A549 (cell line): ENCODE data around the gene FGGY. TPM values are rescaled to one million over a fixed set of nuclear protein-coding genes. Genes with fewer than 3 reads are reported as not detected.

Experiments used
- ATAC-seq, 2 experiments: fragments of 200-7000 bp in 1 of 2; fragments of >200 bp in 1 of 2; cut with Nextera tagmentation in 1 of 2; cut with Tn5 transposase in 1 of 2; 3 replicates each; pipeline versions ENCODE4 v1.8.0 to v1.9.1; 2018 to 2020; ENCODE audit warnings: mild to moderate bottlenecking in 1 of 2, moderate library complexity in 1 of 2
- CTCF ChIA-PET: fragments of 300-600 bp; sonication (Branson Sonifier 250); formaldehyde crosslinking; extraction: SDS; loops from one replicate; lab custom pipeline; 2021; ENCODE audit warnings: antibody characterized with exemption, inconsistent platforms; lab: Yijun Ruan, JAX
- POLR2A ChIA-PET: fragments of 350-600 bp; formaldehyde crosslinking; extraction: SDS; loops from one replicate; lab custom pipeline; 2021; ENCODE audit warnings: antibody characterized with exemption, inconsistent platforms; lab: Yijun Ruan, JAX
- DNase-seq, 2 experiments: peaks; one replicate each; pipeline versions ENCODE4 v3.0.0 to v3.0.0-alpha.2; 2011 to 2016; ENCODE audit warnings: low read depth in 1 of 2, low spot score in 1 of 2
- FAIRE-seq: peaks from 2 replicates; lab custom pipeline; 2011; peaks lifted over from hg19 to GRCh38; lab: Jason Lieb, UNC
- H3K27ac ChIP-seq, 2 experiments: fragments of >200 bp; sonication (Bioruptor Twin); formaldehyde crosslinking; 3 replicates each; pipeline ENCODE4 v1.5.1; 2016 to 2017
- H3K4me1 ChIP-seq: fragments of >200 bp; sonication (Bioruptor Twin); formaldehyde crosslinking; 3 replicates; pipeline ENCODE4 v1.6.1; 2016
- H3K4me2 ChIP-seq: fragments of >200 bp; sonication (Bioruptor Twin); formaldehyde crosslinking; 3 replicates; pipeline ENCODE4 v1.6.1; 2016
- H3K4me3 ChIP-seq: fragments of >200 bp; sonication (Bioruptor Twin); formaldehyde crosslinking; 3 replicates; pipeline ENCODE4 v1.5.1; 2016
- H3K9me3 ChIP-seq: fragments of >200 bp; sonication (Bioruptor Twin); formaldehyde crosslinking; 3 replicates; pipeline ENCODE4 v1.6.1; 2016
- BHLHE40 ChIP-seq: IDR thresholded peaks from 2 replicates; pipeline ENCODE4 v1.6.1; 2012; ENCODE audit warnings: low read depth, low read length, inconsistent platforms
- CBX2 ChIP-seq: fragments of 200-600 bp; sonication (generic); IDR thresholded peaks from 2 replicates; pipeline ENCODE4 v1.6.1; 2016; ENCODE audit warnings: low read depth, mild to moderate bottlenecking, borderline replicate concordance
- CEBPB ChIP-seq, 2 experiments: fragments of >200 bp in 1 of 2; sonication (Bioruptor Twin) in 1 of 2; formaldehyde crosslinking in 1 of 2; IDR thresholded peaks; 2 replicates each; pipeline ENCODE4 v1.6.1; 2012 to 2016
- CHD4 ChIP-seq: fragments of 200-600 bp; sonication (generic); IDR thresholded peaks from 2 replicates; pipeline ENCODE4 v1.6.1; 2016; ENCODE audit warnings: antibody characterized with exemption, mild to moderate bottlenecking, borderline replicate concordance
- EHF ChIP-seq: fragments of 250-450 bp; sonication (Bioruptor Pico); IDR thresholded peaks from 2 replicates; pipeline ENCODE4 v1.5.0; 2020; ENCODE audit warnings: mild to moderate bottlenecking
- EHMT2 ChIP-seq: fragments of 200-600 bp; sonication (generic); IDR thresholded peaks from 2 replicates; pipeline ENCODE4 v1.6.1; 2016; ENCODE audit warnings: antibody characterized with exemption, low read depth, mild to moderate bottlenecking, moderate library complexity
- ELK1 ChIP-seq: fragments of 150-350 bp; IDR thresholded peaks from 2 replicates; pipeline ENCODE4 v1.6.1; 2014; ENCODE audit warnings: low read depth, mild to moderate bottlenecking, low read length
- FOSL2 ChIP-seq, 2 experiments: fragments of 450-650 bp in 1 of 2; fragments of >200 bp in 1 of 2; sonication (Bioruptor Twin) in 1 of 2; formaldehyde crosslinking; IDR thresholded peaks; 2 replicates each; pipeline versions ENCODE4 v1.5.0 to v1.6.1; 2016 to 2020; ENCODE audit warnings: mild to moderate bottlenecking in 1 of 2, moderate library complexity in 1 of 2
- GATA3 ChIP-seq: IDR thresholded peaks from 2 replicates; pipeline ENCODE4 v1.6.1; 2012; ENCODE audit warnings: borderline replicate concordance
- HDAC2 ChIP-seq: fragments of 200-600 bp; sonication (generic); IDR thresholded peaks from 2 replicates; pipeline ENCODE4 v1.6.1; 2016
- HES2 ChIP-seq: fragments of >200 bp; sonication (Bioruptor Twin); formaldehyde crosslinking; IDR thresholded peaks from 2 replicates; pipeline ENCODE4 v1.6.1; 2016
- HMGXB4 ChIP-seq: fragments of 250-450 bp; sonication (Bioruptor Pico); IDR thresholded peaks from 2 replicates; pipeline ENCODE4 v1.5.0; 2021; ENCODE audit warnings: mild to moderate bottlenecking, moderate library complexity, borderline replicate concordance
- HOXB13 ChIP-seq: fragments of 250-450 bp; sonication (Bioruptor Pico); IDR thresholded peaks from 2 replicates; pipeline ENCODE4 v1.5.0; 2020; ENCODE audit warnings: low read depth, mild to moderate bottlenecking, moderate library complexity
- JUN ChIP-seq, 2 experiments: fragments of >200 bp; sonication (Bioruptor Twin); formaldehyde crosslinking; IDR thresholded peaks; 2 replicates in 1 of 2; 3 replicates in 1 of 2; pipeline ENCODE4 v1.6.1; 2016 to 2017
- JUNB ChIP-seq: fragments of >200 bp; sonication (Bioruptor Twin); formaldehyde crosslinking; IDR thresholded peaks from 2 replicates; pipeline ENCODE4 v1.6.1; 2016
- KDM1A ChIP-seq: fragments of 200-600 bp; sonication (generic); IDR thresholded peaks from 2 replicates; pipeline ENCODE4 v1.6.1; 2016; ENCODE audit warnings: low read depth, mild to moderate bottlenecking
- MAZ ChIP-seq: fragments of 150-350 bp; IDR thresholded peaks from 2 replicates; pipeline ENCODE4 v1.6.1; 2014; ENCODE audit warnings: antibody characterized with exemption, low read depth, low read length, borderline replicate concordance
- MYC ChIP-seq: IDR thresholded peaks from 2 replicates; pipeline ENCODE4 v1.6.1; 2012; ENCODE audit warnings: mild to moderate bottlenecking, inconsistent platforms, low read length, improper control_type of control experiment, borderline replicate concordance
- POLR2A ChIP-seq: IDR thresholded peaks from 2 replicates; pipeline ENCODE4 v1.6.1; 2012; ENCODE audit warnings: mild to moderate bottlenecking, low read length
- POLR2AphosphoS2 ChIP-seq: conservative IDR thresholded peaks from 2 replicates; pipeline ENCODE4 v1.6.1; 2012; ENCODE audit warnings: low read length, improper control_type of control experiment, inconsistent platforms
- RCOR1 ChIP-seq: fragments of 150-350 bp; IDR thresholded peaks from 2 replicates; pipeline ENCODE4 v1.6.1; 2014; ENCODE audit warnings: antibody characterized with exemption, low read length, low read depth
- REST ChIP-seq: fragments of 200-600 bp; sonication (generic); IDR thresholded peaks from 2 replicates; pipeline ENCODE4 v1.6.1; 2016; ENCODE audit warnings: antibody characterized with exemption, mild to moderate bottlenecking, moderate library complexity
- SMC3 ChIP-seq: fragments of >200 bp; sonication (Bioruptor Twin); formaldehyde crosslinking; IDR thresholded peaks from 3 replicates; pipeline ENCODE4 v1.6.1; 2018; ENCODE audit warnings: inconsistent platforms
- TFCP2L1 ChIP-seq: fragments of 250-450 bp; sonication (Bioruptor Pico); IDR thresholded peaks from 2 replicates; pipeline ENCODE4 v1.5.0; 2021; ENCODE audit warnings: mild to moderate bottlenecking
- TP53 ChIP-seq: fragments of 250-450 bp; sonication (Bioruptor Pico); IDR thresholded peaks from 2 replicates; pipeline ENCODE4 v1.5.0; 2021; ENCODE audit warnings: mild to moderate bottlenecking, moderate library complexity
- ZNF302 ChIP-seq: fragments of 250-450 bp; sonication (Bioruptor Pico); IDR thresholded peaks from 2 replicates; pipeline ENCODE4 v1.9.0; 2021; ENCODE audit warnings: inconsistent platforms, mild to moderate bottlenecking, moderate library complexity
- WGBS: methylation state at CpG from one replicate; pipeline ENCODE4 v1.1.6; 2017; ENCODE audit errors: missing lambda C conversion rate; 5-methylcytosine and 5-hydroxymethylcytosine counted together
- polyA plus RNA-seq, 4 experiments: library from polyadenylated mRNA; depleted of rRNA in 3 of 4; stranded (reverse); fragments of >200 nt; fragmentation: RNase III in 1 of 4; extraction: RNeasy Plus Mini Kit Qiagen cat#74134 plus additional on column Dnase treatment in 1 of 4; gene quantifications; 2 replicates in 3 of 4; 3 replicates in 1 of 4; pipeline ENCODE4 v1.2.3, GENCODE V29; 2011 to 2017

FGGY gene
- polyA plus RNA-seq, 2 of the 4 experiments (the other 2 are of a cell fraction), result 2.9 to 4.8 TPM

GRCh38 chr1:59666106-59666505, 369.2 kb downstream of the FGGY start:
- no peaks in the 10 kb centered on the region for H3K9me3 ChIP-seq
- ATAC-seq, result no peak
- no peak for DNase-seq
- CTCF ChIA-PET, result interaction anchor here (0.8 kb wide), 1 partner anchor 11 kb away, joined by 3 read pairs; no protein-coding TSS in a partner anchor
- POLR2A ChIA-PET, result no interaction called here
- no peaks in the 10 kb centered on the region for H3K4me1 ChIP-seq
- TF ChIP-seq ELK1, result no peak
- no peak for TF ChIP-seq CBX2
- TF ChIP-seq FOSL2 (IDR thresholded peaks at IDR 0.05), result no peak
- no peak for TF ChIP-seq FOSL2 (CRISPR knock-in tag; IDR thresholded peaks at IDR 0.05)
- TF ChIP-seq RCOR1, result no peak
- no peak for TF ChIP-seq EHMT2
- TF ChIP-seq POLR2A, result no peak
- TF ChIP-seq JUN (IDR thresholded peaks at IDR 0.05), result no peak
- no peak for TF ChIP-seq KDM1A
- FAIRE-seq, result no peak
- no peak overlapping the region for H3K27ac ChIP-seq
- no peak overlapping the region for H3K4me2 ChIP-seq
- WGBS, result 87% methylated on average over 1 of the region's 1 CpG
- H3K4me3 ChIP-seq, result no peak overlapping the region

GRCh38 chr1:59667020-59667419, 370.1 kb downstream of the FGGY start:
- no peak overlapping the region for H3K27ac ChIP-seq
- no peak for FAIRE-seq
- ATAC-seq, result no peak
- WGBS, result 91% methylated on average over 3 of the region's 3 CpGs
- no peaks in the 10 kb centered on the region for H3K4me1 ChIP-seq
- CTCF ChIA-PET, result interaction anchor here (1.8 kb wide), 1 partner anchor 12 kb away, joined by 5 read pairs; no protein-coding TSS in a partner anchor
- POLR2A ChIA-PET, result no interaction called here
- H3K9me3 ChIP-seq, result no peaks in the 10 kb centered on the region
- no peak for DNase-seq
- H3K4me2 ChIP-seq, result no peak overlapping the region
- TF ChIP-seq TP53 (CRISPR knock-in tag) (no peak), EHF (CRISPR knock-in tag) (no peak), HOXB13 (CRISPR knock-in tag) (no peak), MYC (no peak), REST (no peak), SMC3 (no peak), CEBPB (IDR thresholded peaks at IDR 0.05) (no peak), GATA3 (no peak), HES2 (no peak), HMGXB4 (no peak), HDAC2 (no peak), BHLHE40 (no peak), ZNF302 (CRISPR knock-in tag) (no peak), JUNB (no peak), MAZ (no peak), POLR2AphosphoS2 (no peak), EHMT2 (no peak), TFCP2L1 (no peak), CHD4 (no peak), ELK1 (no peak)
- H3K4me3 ChIP-seq, result no peak overlapping the region
